Right renal cortex interstitium (tissue), 3 donors: ENCODE data around the gene RER1. TPM values are rescaled to one million over a fixed set of nuclear protein-coding genes. Genes with fewer than 3 reads are reported as not detected.
"Not testable (repeated sequence)": the region's sequence is repeated elsewhere in the genome, so short reads cannot be mapped to it uniquely, and the experiment has no call there.

Source experiments
- DNase-seq, 3 donors: peaks; one replicate each; pipeline ENCODE4 v3.0.0-alpha.2; 2013; ENCODE audit warnings: low read depth in 3 of 3, low spot score in 2 of 3
- polyA plus RNA-seq, 3 donors: library from polyadenylated mRNA; unstranded; fragments of 120-200 nt; gene quantifications; one replicate each; pipeline ENCODE4 v1.2.1, GENCODE V29; 2013; ENCODE audit not compliant: insufficient read length in 3 of 3

Gene RER1
- polyA plus RNA-seq, 3 donors: 125 to 132 (median 127) TPM

GRCh38 chr1:2440346-2440745 is 48.7 kb downstream of the RER1 start:
- not testable (repeated sequence) for DNase-seq

- DNase-seq: no peak
Measured at GRCh38 chr1:2441746-2442145, 50.1 kb downstream of the RER1 start.

- DNase-seq: no peak
Measured at GRCh38 chr1:2442661-2443060, 51.0 kb downstream of the RER1 start.

GRCh38 chr1:2443277-2444137 is 51.9 kb downstream of the RER1 start:
- no peak for DNase-seq

GRCh38 chr1:2444138-2444591 is 52.5 kb downstream of the RER1 start:
- no peak for DNase-seq

GRCh38 chr1:2445162-2445822 is 53.7 kb downstream of the RER1 start:
- DNase-seq: no peak

- DNase-seq: no peak
Measured at GRCh38 chr1:2445823-2446215, 54.2 kb downstream of the RER1 start.

GRCh38 chr1:2446394-2446793 is 54.8 kb downstream of the RER1 start:
- DNase-seq: no peak

GRCh38 chr1:2446861-2447260 is 55.2 kb downstream of the RER1 start:
- DNase-seq: no peak

GRCh38 chr1:2447276-2448097 is 55.8 kb downstream of the RER1 start:
- no peak for DNase-seq

GRCh38 chr1:2448098-2448445 is 56.4 kb downstream of the RER1 start:
- DNase-seq: no peak

GRCh38 chr1:2449636-2450454 is 58.2 kb downstream of the RER1 start:
- DNase-seq: no peak

- no peak for DNase-seq
Measured at GRCh38 chr1:2451741-2452140, 60.1 kb downstream of the RER1 start.

GRCh38 chr1:2452201-2452931 is 60.7 kb downstream of the RER1 start:
- no peak for DNase-seq

GRCh38 chr1:2452932-2453315 is 61.3 kb downstream of the RER1 start:
- no peak for DNase-seq

- DNase-seq: no peak
Measured at GRCh38 chr1:2454227-2454626, 62.6 kb downstream of the RER1 start.
